PC-3 (cell line): ENCODE measurements around the gene HEATR5B. TPM values are rescaled to one million over a fixed set of nuclear protein-coding genes. Genes with fewer than 3 reads are reported as not detected.
"Not testable (repeated sequence)": the region's sequence is repeated elsewhere in the genome, so short reads cannot be mapped to it uniquely, and the experiment has no call there.

Experiments used
- ATAC-seq: fragments of 200-7000 bp; cut with Tn5 transposase; 2 replicates; pipeline ENCODE4 v1.9.1; 2020; ENCODE audit warnings: mild to moderate bottlenecking, moderate library complexity
- BruUV-seq: library from RNA; stranded (reverse); fragments of 400-500 nt; replicated peaks from 2 replicates; lab custom pipeline; 2021; lab: Mats Ljungman, UMichigan
- CTCF ChIA-PET: fragments of 300-600 bp; sonication (Branson Sonifier 250); formaldehyde crosslinking; loops from one replicate; lab custom pipeline; 2022; ENCODE audit warnings: antibody characterized with exemption; lab: Charles Lee
- POLR2A ChIA-PET: fragments of 300-600 bp; sonication (Branson Sonifier 250); formaldehyde crosslinking; loops from one replicate; lab custom pipeline; 2022; ENCODE audit warnings: antibody characterized with exemption; ENCODE audit not compliant: unreplicated experiment; lab: Charles Lee
- DNase-seq: peaks from one replicate; pipeline ENCODE4 v3.0.0-alpha.2; 2015
- H2AFZ ChIP-seq: fragments of 300-600 bp; sonication (generic); 2 replicates; pipeline ENCODE4 v1.6.0; 2016; ENCODE audit warnings: antibody characterized with exemption, low read length
- H3F3A ChIP-seq: fragments of 300-600 bp; sonication (generic); one replicate; pipeline ENCODE4 v1.6.0; 2017; ENCODE audit warnings: antibody characterized with exemption, low read length, control low read depth, mild to moderate bottlenecking; ENCODE audit not compliant: unreplicated experiment
- H3K27ac ChIP-seq: fragments of 300-600 bp; sonication (generic); 2 replicates; pipeline ENCODE4 v1.5.1; 2016; ENCODE audit warnings: mild to moderate bottlenecking, low read length
- H3K27me3 ChIP-seq: fragments of 300-600 bp; sonication (generic); 2 replicates; pipeline ENCODE4 v1.6.1; 2016; ENCODE audit warnings: low read length, mixed read lengths
- H3K36me3 ChIP-seq: fragments of 300-600 bp; sonication (generic); 2 replicates; pipeline ENCODE4 v1.6.1; 2016; ENCODE audit warnings: low read depth, mixed run types, low read length, mixed read lengths
- H3K4me1 ChIP-seq: fragments of 300-600 bp; sonication (generic); 2 replicates; pipeline ENCODE4 v1.5.1; 2016; ENCODE audit warnings: low read length; ENCODE audit not compliant: insufficient read depth
- H3K4me2 ChIP-seq: fragments of 300-600 bp; sonication (generic); 2 replicates; pipeline ENCODE4 v1.6.0; 2016; ENCODE audit warnings: low read length
- H3K4me3 ChIP-seq: fragments of 300-600 bp; sonication (generic); 2 replicates; pipeline ENCODE4 v1.5.1; 2016; ENCODE audit warnings: mild to moderate bottlenecking, low read length, mixed read lengths
- H3K79me2 ChIP-seq: fragments of 300-600 bp; sonication (generic); 2 replicates; pipeline ENCODE4 v1.6.1; 2017; ENCODE audit warnings: low read length, mixed read lengths
- H3K9ac ChIP-seq: fragments of 300-600 bp; sonication (generic); 2 replicates; pipeline ENCODE4 v1.6.0; 2016; ENCODE audit warnings: mild to moderate bottlenecking, low read length
- H3K9me2 ChIP-seq: fragments of 300-600 bp; sonication (generic); replicated peaks from 2 replicates; pipeline ENCODE4 v1.6.1; 2016; ENCODE audit warnings: mixed run types, low read length, mixed read lengths
- H3K9me3 ChIP-seq: fragments of 300-600 bp; sonication (generic); 2 replicates; pipeline ENCODE4 v1.6.1; 2016; ENCODE audit warnings: low read length, mixed read lengths
- H4K20me1 ChIP-seq: fragments of 300-600 bp; sonication (generic); 2 replicates; pipeline ENCODE4 v1.6.1; 2016; ENCODE audit warnings: low read length, mixed read lengths
- CTCF ChIP-seq: fragments of 300-600 bp; sonication (generic); conservative IDR thresholded peaks from 2 replicates; pipeline ENCODE4 v1.5.1; 2017; ENCODE audit warnings: antibody characterized with exemption, low read depth, mild to moderate bottlenecking, low read length
- EZH2 ChIP-seq: fragments of 300-600 bp; sonication (generic); IDR thresholded peaks from one replicate; pipeline ENCODE4 v1.6.1; 2017; ENCODE audit warnings: antibody characterized with exemption, mild to moderate bottlenecking, low read length; ENCODE audit not compliant: unreplicated experiment
- EZH2phosphoT487 ChIP-seq: fragments of 300-600 bp; sonication (generic); IDR thresholded peaks from 2 replicates; pipeline ENCODE4 v1.6.1; 2018; ENCODE audit warnings: mild to moderate bottlenecking, antibody characterized with exemption, low read length, borderline replicate concordance
- intact Hi-C: fragments of 100-400 bp; cut with micrococcal nuclease; formaldehyde crosslinking; loops from 2 replicates; pipeline ENCODE4 v1.9.0; 2023
- total RNA-seq: library from RNA; depleted of rRNA; stranded (reverse); fragments of >200 nt; gene quantifications from 2 replicates; pipeline ENCODE4 v1.2.3, GENCODE V29; 2014; rRNA removed

HEATR5B gene
- total RNA-seq, 1 experiment from 2014 or later: 13.0 TPM

DNA sequence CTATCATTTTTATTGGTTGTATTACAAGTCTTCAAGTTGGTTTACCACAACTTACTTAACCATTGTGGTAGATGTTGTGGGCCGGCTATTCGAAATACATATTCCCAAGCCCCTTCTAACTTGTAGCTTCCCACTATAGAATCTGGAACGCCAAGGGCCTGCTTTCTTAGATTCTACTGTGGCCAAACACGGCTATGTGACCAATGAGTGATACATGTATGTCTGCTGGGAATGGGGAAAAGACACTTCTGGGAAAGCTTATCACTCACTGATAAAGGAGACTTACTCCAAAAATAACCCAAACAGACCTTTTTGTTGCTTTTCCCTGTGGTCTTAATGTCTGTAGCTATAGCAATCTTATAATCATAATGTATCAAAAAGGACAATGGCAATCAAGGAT, 142.3 kb downstream of the HEATR5B start:
- ATAC-seq (no peak), DNase-seq (no peak)
- Histone ChIP-seq H4K20me1 (no peaks in the 10 kb centered on the region), H3K9me3 (no peaks in the 10 kb centered on the region), H3K79me2 (no peaks in the 10 kb centered on the region; the same call in 1 of the 2 replicates), H3K4me1 (no peaks in the 10 kb centered on the region), H3F3A (no peaks in the 10 kb centered on the region), H3K4me2 (no peak overlapping the region), H3K27ac (no peak overlapping the region), H3K9ac (no peak overlapping the region), H3K36me3 (no peaks in the 10 kb centered on the region), H2AFZ (no peak overlapping the region), H3K9me2 (no peaks in the 10 kb centered on the region), H3K27me3 (no peaks in the 10 kb centered on the region), H3K4me3 (no peak overlapping the region)
- BruUV-seq: no TSS peak
- intact Hi-C loops: no loop called here
- TF ChIP-seq EZH2phosphoT487: no peak
- TF ChIP-seq EZH2: no peak
- TF ChIP-seq CTCF: no peak
- ChIA-PET POLR2A (no interaction called here), CTCF (no interaction called here)

DNA sequence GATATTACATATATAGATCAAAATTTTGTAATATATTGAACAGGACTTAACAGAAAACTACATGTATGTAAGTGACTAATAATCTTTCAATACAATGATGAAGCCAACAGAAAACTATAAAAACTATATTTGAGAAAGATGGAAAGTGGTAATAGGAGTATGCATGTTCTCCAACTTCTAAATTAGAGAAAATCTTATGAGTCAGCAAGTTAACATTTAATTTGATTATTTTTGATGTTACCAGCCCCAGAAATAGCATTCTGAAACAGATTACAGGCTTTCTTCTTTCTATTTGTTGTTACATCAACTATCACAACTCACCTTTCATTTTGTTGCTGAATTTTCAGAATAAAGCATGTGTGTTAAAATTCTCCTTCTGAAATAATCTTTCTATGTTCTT, 147.6 kb downstream of the HEATR5B start:
- H3K9me2 ChIP-seq, POLR2A ChIA-PET, H3K4me2 ChIP-seq, H3K4me3 ChIP-seq, intact Hi-C loops, CTCF ChIA-PET, DNase-seq, H2AFZ ChIP-seq, H3K9ac ChIP-seq, H3K27ac ChIP-seq, H3K79me2 ChIP-seq, H3K9me3 ChIP-seq, H3K27me3 ChIP-seq, H4K20me1 ChIP-seq, H3F3A ChIP-seq, H3K4me1 ChIP-seq, BruUV-seq, H3K36me3 ChIP-seq, ATAC-seq: not testable (repeated sequence)

- CTCF ChIA-PET, H3K36me3 ChIP-seq, H4K20me1 ChIP-seq, ATAC-seq, H3K9ac ChIP-seq, H3K9me2 ChIP-seq, H3K4me3 ChIP-seq, DNase-seq, BruUV-seq, H3K9me3 ChIP-seq, H3K79me2 ChIP-seq, H3K4me2 ChIP-seq, intact Hi-C loops, H3F3A ChIP-seq, H3K27me3 ChIP-seq, H2AFZ ChIP-seq: not testable (repeated sequence)
- Histone ChIP-seq H3K27ac (peak overlapping the region; percentile 69), H3K4me1 (peaks cover 22% of the 10 kb centered on the region)
- POLR2A ChIA-PET: interaction anchor here (0.6 kb wide), 1 partner anchor 1816 kb away, joined by 3 read pairs; no protein-coding TSS in a partner anchor
Measured at GRCh38 chr2:36931688-36932087, 152.5 kb downstream of the HEATR5B start.

Other genes starting within 250 kb of the HEATR5B start
- 12.9 and 18.9 TPM in 2 replicates for gene STRN, start 117.8 kb downstream of the HEATR5B start, total RNA-seq
- 4.5 and 5.2 TPM in 2 replicates for gene GPATCH11, start 146 bp upstream of the HEATR5B start, total RNA-seq
- 29.3 and 30.9 TPM in 2 replicates for gene EIF2AK2, start 72.6 kb upstream of the HEATR5B start, total RNA-seq
- not detected in 2 replicates for gene SULT6B1, start 104.3 kb upstream of the HEATR5B start, total RNA-seq
- gene CEBPZOS, start 112.1 kb upstream of the HEATR5B start, total RNA-seq: 30.8 and 43.8 TPM in 2 replicates
- 39.8 and 40.7 TPM in 2 replicates for gene CEBPZ, start 147.2 kb upstream of the HEATR5B start, total RNA-seq
- gene NDUFAF7, start 147.3 kb upstream of the HEATR5B start, total RNA-seq: 12.3 and 13.2 TPM in 2 replicates
- gene PRKD3, start 240.5 kb upstream of the HEATR5B start, total RNA-seq: 26.4 and 27.2 TPM in 2 replicates